ENCODE results near the gene CXCR2. TPM values are rescaled to one million over a fixed set of nuclear protein-coding genes. Genes with fewer than 3 reads are reported as not detected.
A peak's percentile ranks its signal among the peaks of the same experiment; 100 is the strongest.
"Not testable (repeated sequence)": the region's sequence is repeated elsewhere in the genome, so short reads cannot be mapped to it uniquely, and the experiment has no call there.

CXCR2 gene
- total RNA-seq, 1 donor from 2014 or later, result not detected

- Mint-ChIP-seq H3K27me3 (ENCODE audit: unreplicated experiment) (peaks cover 66% of the 10 kb centered on the region), H3K4me3 (ENCODE audit: unreplicated experiment) (no peak overlapping the region), H3K27ac (ENCODE audit: unreplicated experiment) (no peak overlapping the region), H3K36me3 (ENCODE audit: unreplicated experiment) (peaks cover 2% of the 10 kb centered on the region), H3K4me1 (ENCODE audit: unreplicated experiment) (no peaks in the 10 kb centered on the region), H3K9me3 (ENCODE audit: unreplicated experiment) (no peaks in the 10 kb centered on the region)
- TF ChIP-seq CTCF (IDR thresholded peaks at IDR 0.05), result peak; percentile 61
- DNase-seq (ENCODE audit: extremely low spot score, unreplicated experiment), result no peak
Measured at GRCh38 chr2:218168635-218169462, 43.0 kb downstream of the CXCR2 start.

GRCh38 chr2:218169757-218170546 is 44.1 kb downstream of the CXCR2 start:
- H3K36me3 Mint-ChIP-seq (ENCODE audit: unreplicated experiment), result peaks cover 2% of the 10 kb centered on the region
- peaks cover 56% of the 10 kb centered on the region for H3K27me3 Mint-ChIP-seq (ENCODE audit: unreplicated experiment)
- H3K4me1 Mint-ChIP-seq (ENCODE audit: unreplicated experiment), result no peaks in the 10 kb centered on the region
- no peak for TF ChIP-seq CTCF (IDR thresholded peaks at IDR 0.05)
- no peak overlapping the region for H3K4me3 Mint-ChIP-seq (ENCODE audit: unreplicated experiment)
- no peaks in the 10 kb centered on the region for H3K9me3 Mint-ChIP-seq (ENCODE audit: unreplicated experiment)
- no peak for DNase-seq (ENCODE audit: extremely low spot score, unreplicated experiment)
- H3K27ac Mint-ChIP-seq (ENCODE audit: unreplicated experiment), result no peak overlapping the region

GRCh38 chr2:218171744-218172143 is 45.9 kb downstream of the CXCR2 start:
- H3K27me3 Mint-ChIP-seq (ENCODE audit: unreplicated experiment), result peaks cover 44% of the 10 kb centered on the region
- not testable (repeated sequence) for H3K4me1 Mint-ChIP-seq (ENCODE audit: unreplicated experiment); H3K9me3 Mint-ChIP-seq (ENCODE audit: unreplicated experiment)

GRCh38 chr2:218172845-218173244 is 47.0 kb downstream of the CXCR2 start:
- Mint-ChIP-seq H3K27me3 (ENCODE audit: unreplicated experiment) (peaks cover 37% of the 10 kb centered on the region), H3K27ac (ENCODE audit: unreplicated experiment) (no peak overlapping the region), H3K36me3 (ENCODE audit: unreplicated experiment) (no peaks in the 10 kb centered on the region), H3K4me3 (ENCODE audit: unreplicated experiment) (no peak overlapping the region), H3K9me3 (ENCODE audit: unreplicated experiment) (no peaks in the 10 kb centered on the region), H3K4me1 (ENCODE audit: unreplicated experiment) (no peaks in the 10 kb centered on the region)
- DNase-seq (ENCODE audit: extremely low spot score, unreplicated experiment), result no peak
- TF ChIP-seq CTCF (IDR thresholded peaks at IDR 0.05), result no peak

More at GRCh38 chr2:218171744-218172143, 45.9 kb downstream of the CXCR2 start:
- H3K27ac Mint-ChIP-seq (ENCODE audit: unreplicated experiment); H3K36me3 Mint-ChIP-seq (ENCODE audit: unreplicated experiment); DNase-seq (ENCODE audit: extremely low spot score, unreplicated experiment); H3K4me3 Mint-ChIP-seq (ENCODE audit: unreplicated experiment): not testable (repeated sequence)

GRCh38 chr2:218179782-218180181 is 54.0 kb downstream of the CXCR2 start:
- Mint-ChIP-seq H3K27ac (ENCODE audit: unreplicated experiment) (no peak overlapping the region), H3K4me3 (ENCODE audit: unreplicated experiment) (no peak overlapping the region), H3K4me1 (ENCODE audit: unreplicated experiment) (no peaks in the 10 kb centered on the region), H3K27me3 (ENCODE audit: unreplicated experiment) (peaks cover 29% of the 10 kb centered on the region), H3K36me3 (ENCODE audit: unreplicated experiment) (no peaks in the 10 kb centered on the region), H3K9me3 (ENCODE audit: unreplicated experiment) (no peaks in the 10 kb centered on the region)
- no peak for TF ChIP-seq CTCF (IDR thresholded peaks at IDR 0.05)
- no peak for DNase-seq (ENCODE audit: extremely low spot score, unreplicated experiment)

All from osteocyte (in vitro differentiated cells).